ENCODE measurements around the gene TSHR.
A peak's percentile ranks its signal among the peaks of the same experiment; 100 is the strongest.

GRCh38 chr14:80987235-80988032 is 32.0 kb downstream of the TSHR start:
- TF ChIP-seq CTCF (IDR thresholded peaks at IDR 0.05) = peak in 1 of 3 donors; percentile 67
- TF ChIP-seq POLR2A (IDR thresholded peaks at IDR 0.05) = no peak
